Fibroblast of peridontal ligament (primary cell): ENCODE measurements around the gene TRAPPC14.
A peak's percentile ranks its signal among the peaks of the same experiment; 100 is the strongest.
"Not testable (repeated sequence)": the region's sequence is repeated elsewhere in the genome, so short reads cannot be mapped to it uniquely, and the experiment has no call there.

ENCODE experiments used
- DNase-seq: peaks from one replicate; pipeline ENCODE4 v3.0.0-alpha.2; 2010; ENCODE audit errors: extremely low read depth

The TRAPPC14 gene

GRCh38 chr7:100154651-100155491 is 3.7 kb downstream of the TRAPPC14 start:
- DNase-seq = no peak

- no peak for DNase-seq
Observed at GRCh38 chr7:100153708-100154535, 4.6 kb downstream of the TRAPPC14 start.

DNA sequence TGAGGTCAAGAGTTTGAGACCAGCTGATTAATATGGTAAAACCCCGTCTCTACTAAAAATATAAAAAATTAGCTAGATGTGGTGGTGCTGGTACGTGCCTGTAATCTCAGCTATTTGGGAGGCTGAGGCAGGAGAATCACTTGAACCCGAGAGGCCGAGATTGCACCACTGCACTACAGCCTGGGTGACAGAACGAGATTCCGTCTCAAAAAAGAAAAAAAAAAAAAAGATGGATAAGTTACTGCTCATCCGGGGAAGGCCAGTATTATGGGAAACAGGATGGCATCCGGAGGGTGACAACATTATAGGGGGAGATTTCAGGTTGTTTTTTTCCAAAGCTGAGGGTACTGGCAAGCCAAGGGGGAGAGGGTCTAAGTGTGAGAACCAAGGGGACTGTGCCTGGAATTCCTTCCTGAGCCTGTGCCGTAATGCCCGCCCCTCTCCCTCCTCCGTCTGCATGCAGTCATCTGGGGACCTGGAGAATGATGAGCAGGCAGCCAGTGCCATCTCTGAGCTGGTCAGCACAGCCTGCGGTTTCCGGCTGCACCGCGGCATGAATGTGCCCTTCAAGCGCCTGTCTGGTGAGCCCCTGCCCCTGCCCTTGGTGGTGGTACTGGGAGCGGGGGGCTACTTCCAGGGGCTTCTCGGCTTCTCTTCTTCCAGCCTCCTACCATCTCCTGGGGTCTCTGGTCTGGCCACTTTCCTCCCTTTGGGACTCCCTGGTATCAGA is 5.4 kb downstream of the TRAPPC14 start:
- DNase-seq = no peak

GRCh38 chr7:100152404-100152803 is 6.1 kb downstream of the TRAPPC14 start:
- DNase-seq = no peak

- DNase-seq = peak; percentile 99
Observed at GRCh38 chr7:100148559-100149328, 9.8 kb downstream of the TRAPPC14 start, which contains the start of gene LAMTOR4. Gene LAMTOR4 (plus strand): TSS chr7:100148918. CDS start chr7:100148973, 55 bp downstream.

DNA sequence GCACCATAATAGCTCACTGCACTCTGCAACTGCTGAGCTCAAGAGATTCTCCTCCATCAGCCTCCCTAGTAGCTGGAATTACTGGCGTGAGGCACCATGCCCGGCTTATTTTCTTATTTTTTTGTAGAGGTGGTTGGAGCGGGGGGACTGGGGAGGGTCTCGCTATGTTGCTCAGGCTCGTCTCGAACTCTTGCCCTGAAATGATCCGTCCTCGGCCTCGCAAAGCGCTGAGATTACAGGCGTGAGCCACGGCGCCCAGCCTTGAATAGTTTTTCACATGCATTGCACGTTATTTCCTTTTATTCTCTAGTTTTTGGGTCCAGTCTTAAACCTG is 10.3 kb downstream of the TRAPPC14 start:
- no peak for DNase-seq

DNA sequence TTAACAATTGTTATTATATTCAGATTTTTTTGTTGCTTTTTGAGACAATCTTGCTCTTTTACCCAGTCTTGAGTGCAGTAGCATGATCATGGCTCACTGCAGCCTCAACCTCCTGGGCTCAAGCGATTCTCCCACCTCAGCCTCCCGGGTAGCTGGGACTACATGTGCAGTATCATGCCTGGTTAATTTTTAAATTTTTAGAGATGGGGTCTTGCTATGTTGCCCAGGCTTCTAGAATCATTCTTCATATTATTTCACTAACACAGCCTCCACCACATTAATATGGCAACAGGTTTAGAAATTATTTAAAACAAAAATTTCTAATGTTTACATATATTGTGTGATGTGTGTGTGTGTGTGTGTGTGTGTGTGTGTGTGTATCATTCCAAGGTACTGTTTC is 11.2 kb downstream of the TRAPPC14 start:
- DNase-seq = no peak

DNA sequence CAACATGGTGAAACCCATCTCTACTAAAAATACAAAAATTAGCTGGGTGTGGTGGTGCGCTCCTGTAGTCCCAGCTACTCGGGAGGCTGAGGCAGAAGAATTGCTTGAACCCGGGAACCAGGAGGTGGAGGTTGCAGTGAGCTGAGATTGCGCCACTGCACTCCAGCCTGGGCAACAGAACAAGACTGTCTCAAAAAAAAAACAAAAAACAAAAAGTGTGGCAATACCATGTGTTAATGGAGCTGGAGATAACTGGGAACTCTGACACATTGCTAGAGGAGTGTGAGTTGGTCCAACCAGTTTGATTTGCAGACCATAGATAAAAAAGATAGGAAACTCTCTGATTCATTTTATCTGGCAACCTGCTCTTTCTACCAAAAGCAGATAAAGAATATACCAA is 12.2 kb downstream of the TRAPPC14 start:
- not testable (repeated sequence) for DNase-seq

GRCh38 chr7:100142461-100142860 is 16.1 kb downstream of the TRAPPC14 start:
- no peak for DNase-seq

GRCh38 chr7:100141555-100141949 is 17.0 kb downstream of the TRAPPC14 start:
- DNase-seq = no peak

DNA sequence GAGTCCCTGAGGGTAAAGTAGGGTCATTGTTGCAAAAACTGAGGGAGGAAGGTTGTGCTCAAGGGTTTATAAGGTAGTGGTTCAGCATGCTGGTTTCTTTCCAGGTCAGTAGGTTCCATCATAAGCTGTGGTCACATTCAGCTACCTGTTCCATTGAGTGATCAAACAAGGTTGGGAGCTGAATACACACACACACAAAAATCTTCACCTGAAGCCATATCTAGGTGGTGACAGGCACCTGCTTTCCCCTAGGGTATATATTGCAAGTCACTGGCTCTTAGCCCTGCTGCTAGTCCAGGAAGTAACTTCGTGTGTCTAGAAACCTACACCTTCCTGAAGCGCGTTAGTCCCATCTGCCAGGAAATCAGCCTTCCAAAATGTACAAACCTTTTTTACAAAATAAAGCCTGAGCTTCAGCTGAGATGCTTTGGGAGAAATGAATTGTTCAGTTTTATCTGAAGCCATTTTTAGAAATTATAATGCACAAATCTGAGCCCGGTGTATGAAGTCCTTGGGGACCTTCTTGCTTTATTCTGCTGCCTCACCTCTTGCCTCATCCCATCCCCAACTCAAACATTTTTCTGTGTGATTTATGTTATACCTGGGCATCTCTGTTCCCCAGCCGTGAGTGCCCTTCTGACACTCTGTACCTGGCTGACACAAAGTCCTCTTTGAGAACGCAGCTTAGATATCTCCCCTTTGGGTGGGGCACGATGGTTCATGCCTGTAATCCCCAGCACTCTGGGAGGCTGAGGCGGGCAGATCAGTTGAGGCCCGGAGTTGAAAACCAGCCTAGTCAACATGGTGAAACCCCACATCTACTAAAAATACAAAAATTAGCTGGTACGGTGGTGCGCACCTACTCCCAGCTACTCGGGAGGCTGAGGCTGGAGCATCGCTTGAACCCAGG is 20.4 kb downstream of the TRAPPC14 start:
- no peak for DNase-seq

DNA sequence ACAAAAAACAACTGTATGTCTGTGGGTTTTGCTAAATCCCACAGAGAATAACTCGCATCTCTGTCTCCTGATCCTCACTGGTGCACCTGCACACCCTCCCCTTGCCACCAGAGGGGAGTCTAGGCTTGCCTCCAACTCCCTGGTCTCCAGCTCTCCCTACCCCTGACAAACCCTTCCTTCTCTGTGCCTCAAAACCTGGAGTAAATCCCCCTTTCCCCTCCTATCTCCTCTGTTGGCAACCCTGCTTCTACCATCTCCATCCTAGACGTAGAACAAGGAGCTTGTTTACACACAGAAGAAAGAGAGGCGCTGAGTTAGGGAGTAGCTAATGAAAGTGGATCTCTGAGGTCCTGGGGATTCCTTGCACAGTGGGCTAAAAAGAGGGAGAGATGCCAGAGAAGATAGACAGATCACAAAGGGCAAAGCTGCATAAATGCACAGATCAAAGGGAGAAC is 25.8 kb downstream of the TRAPPC14 start:
- peak; percentile 61 for DNase-seq

GRCh38 chr7:100132126-100132525 is 26.4 kb downstream of the TRAPPC14 start:
- DNase-seq = no peak

DNA sequence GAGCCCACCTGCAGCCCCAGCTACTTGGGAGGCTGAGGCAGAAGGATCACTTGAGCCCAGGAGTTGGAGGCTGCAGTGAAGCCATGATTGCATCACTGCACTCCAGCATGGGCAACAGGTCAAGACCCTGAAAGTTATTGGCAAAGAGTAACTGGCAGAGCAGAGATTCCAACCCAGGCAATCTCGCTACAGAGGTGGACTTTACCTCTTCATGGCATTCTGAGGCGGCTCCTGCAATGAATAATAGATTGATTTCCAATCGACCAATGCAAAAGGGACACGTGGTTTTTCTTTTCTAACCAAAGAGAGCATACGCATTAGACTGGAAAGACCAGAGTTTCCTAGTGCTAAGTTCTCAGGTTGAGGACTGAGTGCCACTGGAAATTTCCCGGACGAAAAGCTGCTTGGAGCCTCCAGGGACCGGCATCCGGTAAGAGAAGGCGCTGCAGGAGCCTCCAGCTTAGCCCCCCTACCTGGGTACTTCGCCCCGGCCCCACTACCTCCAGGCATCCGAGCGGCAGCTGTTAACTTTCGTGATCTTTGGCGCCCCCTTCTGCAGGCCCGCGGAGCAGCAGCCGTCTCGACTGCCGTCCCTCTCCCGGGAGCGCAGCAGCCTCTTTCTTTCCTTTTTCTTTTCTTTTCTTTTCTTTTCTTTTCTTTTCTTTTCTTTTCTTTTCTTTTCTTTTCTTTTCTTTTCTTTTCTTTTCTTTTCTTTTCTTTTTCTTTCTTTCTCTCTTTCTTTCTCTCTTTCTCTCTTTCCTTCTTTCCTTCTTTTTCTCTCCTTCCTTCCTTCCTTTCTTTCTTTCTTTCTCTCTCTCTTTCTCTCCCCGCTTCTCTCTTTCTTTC is 27.7 kb downstream of the TRAPPC14 start:
- DNase-seq = peak; percentile 41

- DNase-seq = not testable (repeated sequence)
Observed at GRCh38 chr7:100130220-100130607, 28.3 kb downstream of the TRAPPC14 start.

- no peak for DNase-seq
Observed at GRCh38 chr7:100128637-100128963, 29.9 kb downstream of the TRAPPC14 start.

DNA sequence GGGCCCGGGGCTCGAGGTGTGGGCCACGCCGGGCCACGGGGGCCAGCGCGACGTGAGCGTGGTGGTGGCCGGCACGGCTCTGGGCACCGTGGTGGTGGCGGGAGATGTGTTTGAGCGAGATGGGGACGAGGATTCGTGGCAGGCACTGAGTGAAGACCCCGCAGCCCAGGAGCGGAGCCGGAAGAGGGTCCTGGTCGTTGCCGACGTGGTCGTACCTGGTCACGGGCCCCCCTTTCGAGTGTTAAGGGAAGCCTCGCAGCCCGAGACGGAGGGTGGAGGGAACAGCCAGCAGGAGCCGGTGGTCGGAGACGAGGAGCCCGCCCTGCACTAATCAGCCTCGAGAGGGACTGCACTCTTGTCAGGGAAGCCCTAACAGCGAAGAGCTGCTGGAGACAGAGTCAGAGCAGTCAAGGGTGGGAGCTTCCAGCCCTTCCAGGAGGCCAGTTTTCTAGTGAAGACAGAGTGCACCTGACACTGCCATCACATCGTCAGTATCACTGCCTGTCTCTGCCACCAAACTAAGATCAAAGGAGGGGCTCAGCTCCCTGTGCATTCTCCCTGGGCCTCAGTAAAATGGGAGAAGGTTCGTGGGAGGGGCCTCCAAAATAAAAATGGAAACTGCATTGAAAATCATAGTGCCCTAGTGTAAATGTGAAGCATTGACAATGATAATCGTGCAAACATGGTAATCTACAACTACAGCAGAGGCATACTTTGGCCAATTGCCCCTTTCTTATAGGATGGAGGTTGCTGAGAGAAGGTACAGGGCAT is 30.5 kb downstream of the TRAPPC14 start:
- no peak for DNase-seq

- peak; percentile 93 for DNase-seq
Observed at GRCh38 chr7:100126931-100127865, 31.3 kb downstream of the TRAPPC14 start, which contains the start of gene MBLAC1. Gene MBLAC1 (plus strand): TSS chr7:100126967. CDS start chr7:100127396, 429 bp downstream.
